Left lung (tissue), 10 donors: ENCODE results near the gene POLG. TPM values are rescaled to one million over a fixed set of nuclear protein-coding genes. Genes with fewer than 3 reads are reported as not detected.
"Not testable (repeated sequence)": the region's sequence is repeated elsewhere in the genome, so short reads cannot be mapped to it uniquely, and the experiment has no call there.

Experiments used
- ATAC-seq: fragments of 200-7000 bp; cut with Tn5 transposase; one replicate; pipeline ENCODE4 v1.9.1; 2020; ENCODE audit warnings: moderate library complexity
- DNase-seq, 4 donors: peaks; one replicate each; pipeline ENCODE4 v3.0.0-alpha.2; 2013 to 2020
- H3K27ac ChIP-seq, 2 donors: fragments of 200-600 bp; sonication (generic) in 1 of 2; one replicate each; pipeline versions ENCODE4 v1.5.0 to v1.8.0; 2020 to 2021
- H3K27me3 ChIP-seq, 2 donors: fragments of 200-600 bp; sonication (generic) in 1 of 2; one replicate each; pipeline versions ENCODE4 v1.5.0 to v1.8.0; 2020 to 2021
- H3K36me3 ChIP-seq, 2 donors: fragments of 200-600 bp; sonication (generic) in 1 of 2; one replicate each; pipeline versions ENCODE4 v1.5.0 to v1.8.0; 2020 to 2021
- H3K4me1 ChIP-seq, 2 donors: fragments of 200-600 bp; one replicate each; pipeline ENCODE4 v1.8.0; 2021
- H3K4me3 ChIP-seq, 2 donors: fragments of 200-600 bp; sonication (generic) in 1 of 2; one replicate each; pipeline versions ENCODE4 v1.5.0 to v1.8.0; 2020 to 2021; ENCODE audit warnings: mild to moderate bottlenecking in 1 of 2
- H3K9me3 ChIP-seq, 2 donors: fragments of 200-600 bp; sonication (generic) in 1 of 2; one replicate each; pipeline versions ENCODE4 v1.5.0 to v1.8.0; 2020 to 2021
- CTCF ChIP-seq, 2 donors: fragments of 200-600 bp; sonication (generic) in 1 of 2; IDR thresholded peaks; one replicate each; pipeline versions ENCODE4 v1.5.0 to v1.8.0; 2021; ENCODE audit warnings: antibody characterized with exemption in 2 of 2
- intact Hi-C, 2 donors: fragments of 100-400 bp; cut with DNase I; formaldehyde crosslinking; loops; one replicate each; pipeline versions ENCODE4 v1.11.2 to v1.14.2; 2022
- microRNA-seq, 2 donors: library from miRNA; unstranded; fragments of <30 nt; microRNA quantifications; one replicate each; pipeline ENCODE4, GENCODE V29; 2019
- polyA plus RNA-seq, 6 donors: library from polyadenylated mRNA; unstranded; fragments of 120-200 nt; gene quantifications; one replicate each; pipeline ENCODE4 v1.2.1, GENCODE V29; 2013; ENCODE audit not compliant: insufficient read length in 6 of 6
- total RNA-seq, 2 donors: library from RNA; stranded (reverse); fragmentation: NEBNext Ultra II Directional; extraction: Animal tissue kit (Norgen Biotek cat#: 25700); gene quantifications; one replicate each; pipeline ENCODE4 v1.2.1, GENCODE V29; 2021
- donor health status: DM: no; HTN: yes; CAD: no.
- donor health status: DM: no; HTN: no; CAD: no.

The POLG gene
- total and polyA plus RNA-seq, 8 donors: 52.4 to 71.5 (median 55.1) TPM

DNA sequence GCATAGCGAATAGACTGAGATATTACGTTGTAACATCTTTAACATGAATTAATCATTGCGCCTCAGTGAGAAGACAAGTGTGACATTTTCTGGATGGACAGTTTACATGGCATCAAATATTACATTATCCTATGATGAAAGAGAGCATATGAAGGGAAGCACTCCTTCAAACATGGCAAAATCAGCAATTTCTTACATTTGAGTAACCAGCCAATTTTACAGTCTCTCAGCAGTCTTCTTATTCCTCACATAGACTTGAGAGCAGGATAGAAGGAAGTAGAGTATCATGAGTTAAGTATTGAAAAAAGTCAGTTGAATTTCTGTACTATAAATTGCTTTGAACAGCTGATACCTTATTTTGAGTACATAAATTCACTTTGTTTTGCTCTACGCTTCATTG, 52.0 kb downstream of the POLG start:
- H3K27me3 ChIP-seq: no peaks in the 10 kb centered on the region
- no peaks in the 10 kb centered on the region for H3K9me3 ChIP-seq
- no peak for TF ChIP-seq CTCF (IDR thresholded peaks at IDR 0.05)
- ATAC-seq: no peak
- H3K4me1 ChIP-seq: no peaks in the 10 kb centered on the region
- no peak overlapping the region for H3K27ac ChIP-seq
- H3K36me3 ChIP-seq: peaks cover 0 to 56% of the 10 kb centered on the region in 2 donors
- no peak overlapping the region for H3K4me3 ChIP-seq
- DNase-seq: no peak
- intact Hi-C loops: no loop called here

- TF ChIP-seq CTCF (IDR thresholded peaks at IDR 0.05): no peak
- DNase-seq: no peak
- H3K27me3 ChIP-seq: no peaks in the 10 kb centered on the region
- H3K4me1 ChIP-seq: no peaks in the 10 kb centered on the region
- H3K36me3 ChIP-seq: peaks cover 0 to 39% of the 10 kb centered on the region in 2 donors
- H3K9me3 ChIP-seq: no peaks in the 10 kb centered on the region
- no peak overlapping the region for H3K4me3 ChIP-seq
- intact Hi-C loops: no loop called here
- no peak for ATAC-seq
- no peak overlapping the region for H3K27ac ChIP-seq
Observed at GRCh38 chr15:89278307-89278706, 56.3 kb downstream of the POLG start.

DNA sequence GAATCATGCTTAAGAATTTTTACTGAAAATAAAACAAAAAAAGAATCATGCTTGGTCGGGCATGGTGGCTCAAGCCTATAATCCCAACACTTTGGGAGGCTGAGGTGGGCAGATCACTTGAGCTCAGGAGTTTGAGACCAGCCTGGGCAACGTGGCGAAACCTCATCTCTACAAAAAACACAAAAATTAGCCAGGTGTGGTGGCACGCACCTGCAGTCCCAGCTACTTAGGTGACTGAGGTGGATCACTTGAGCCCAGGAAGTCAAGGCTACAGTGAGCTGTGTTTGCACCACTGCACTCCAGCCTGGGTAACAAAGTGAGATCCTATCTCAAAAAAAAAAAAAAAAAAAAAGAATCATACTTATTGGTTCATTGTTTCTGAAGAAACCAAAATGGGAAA, 57.3 kb downstream of the POLG start:
- H3K4me1 ChIP-seq, H3K9me3 ChIP-seq, H3K27ac ChIP-seq, ATAC-seq, H3K27me3 ChIP-seq, H3K4me3 ChIP-seq, intact Hi-C loops, DNase-seq: not testable (repeated sequence)
- peaks cover 0 to 35% of the 10 kb centered on the region in 2 donors for H3K36me3 ChIP-seq

Small RNA genes lying within 50 kb of the gene (microRNA-seq; reads per million reads assigned to microRNA genes)
- gene MIR6766 (0 to 0.17 reads per million in 2 donors), gene MIR9-3 (0 to 0.17 reads per million in 2 donors)

Other genes with a start within 250 kb of the POLG start
- gene ABHD2, start 246.4 kb downstream of the POLG start, total RNA-seq: 100 to 1,000 TPM; 214 to 231 TPM
- 10 to 100 TPM; 35.4 to 51.1 (median 45.2) TPM for gene ABHD2, start 246.4 kb downstream of the POLG start, polyA plus RNA-seq
- not detected for gene RLBP1, start 113.2 kb downstream of the POLG start, total RNA-seq
- gene RLBP1, start 113.2 kb downstream of the POLG start, polyA plus RNA-seq: under 1 TPM in 1 of 6 donors, not detected in 5; 0.27 TPM
- gene FANCI, start 90.8 kb downstream of the POLG start, total RNA-seq: 10 to 100 TPM; 19.8 to 23.7 TPM
- 10 to 100 TPM; 29.3 to 56.3 (median 42.1) TPM for gene FANCI, start 90.8 kb downstream of the POLG start, polyA plus RNA-seq
- not detected for gene RHCG, start 161.8 kb upstream of the POLG start, total RNA-seq
- 1 to 10 TPM; 2.2 to 3.1 (median 2.6) TPM for gene RHCG, start 161.8 kb upstream of the POLG start, polyA plus RNA-seq
- 1 to 10 TPM; 1.7 to 1.8 TPM for gene TICRR, start 240.6 kb upstream of the POLG start, total RNA-seq
- 10 to 100 TPM in 4 of 6 donors, 1 to 10 TPM in 2; 9.0 to 17.7 (median 11.2) TPM for gene TICRR, start 240.6 kb upstream of the POLG start, polyA plus RNA-seq